ENCODE data around the gene MANEAL.
A peak's percentile ranks its signal among the peaks of the same experiment; 100 is the strongest.

Gene MANEAL

DNA sequence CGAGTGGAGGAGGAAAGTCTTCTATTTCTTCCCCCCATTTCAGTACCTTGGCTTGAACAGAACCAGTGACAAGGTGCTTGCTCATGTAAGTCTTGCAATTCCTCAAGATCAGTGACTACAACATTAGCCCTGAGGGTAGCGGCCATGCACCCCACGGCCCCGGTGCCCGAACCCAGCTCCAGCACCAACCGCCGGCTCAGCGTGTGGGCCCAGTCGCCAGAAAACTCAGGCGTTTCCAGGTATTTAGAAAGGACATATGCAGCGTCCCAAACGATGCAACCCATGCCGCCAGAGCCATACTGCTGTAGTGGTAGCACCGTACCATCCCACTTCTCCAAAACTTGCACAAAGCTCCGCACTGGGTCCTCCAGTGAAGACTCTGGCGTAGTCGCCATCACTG lies 11.2 kb upstream of the MANEAL start:
- no peak for DNase-seq

DNA sequence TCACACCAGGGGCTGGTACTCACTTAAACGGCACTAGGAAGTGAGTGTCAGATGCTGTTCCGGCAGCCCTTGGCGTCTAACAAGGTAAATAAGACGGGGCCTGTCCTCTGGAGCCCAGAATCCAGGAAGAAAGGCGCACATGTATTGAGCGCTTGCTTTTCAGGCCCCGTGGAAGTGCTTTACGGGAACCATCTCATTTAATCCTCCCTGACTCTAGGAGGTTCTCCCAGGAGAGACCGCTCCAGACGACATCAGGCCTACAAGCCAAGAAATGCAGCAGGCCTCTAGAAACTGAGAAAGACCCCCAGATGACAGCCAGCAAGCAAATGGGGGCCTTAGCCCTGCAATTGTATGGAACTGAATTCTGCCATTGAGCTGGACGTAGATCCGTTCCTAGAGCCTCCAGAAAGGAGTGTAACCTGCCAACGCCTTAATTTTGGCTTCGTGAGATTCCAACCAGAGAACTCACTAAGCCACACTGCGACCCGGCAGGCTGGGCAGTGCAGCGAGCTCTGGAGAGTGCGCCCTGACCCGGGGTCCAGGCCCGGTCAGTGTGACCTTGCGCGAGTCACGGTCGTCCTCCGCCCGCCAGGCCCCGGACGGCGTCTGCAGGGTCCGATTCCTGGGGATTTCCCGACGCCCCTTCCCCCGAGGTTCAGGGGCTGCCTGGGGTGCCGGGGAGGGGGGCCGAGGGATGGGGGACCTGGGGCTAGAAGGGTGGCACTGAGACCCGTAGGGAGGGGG lies 532 bp upstream of the MANEAL start:
- no peak for DNase-seq

DNA sequence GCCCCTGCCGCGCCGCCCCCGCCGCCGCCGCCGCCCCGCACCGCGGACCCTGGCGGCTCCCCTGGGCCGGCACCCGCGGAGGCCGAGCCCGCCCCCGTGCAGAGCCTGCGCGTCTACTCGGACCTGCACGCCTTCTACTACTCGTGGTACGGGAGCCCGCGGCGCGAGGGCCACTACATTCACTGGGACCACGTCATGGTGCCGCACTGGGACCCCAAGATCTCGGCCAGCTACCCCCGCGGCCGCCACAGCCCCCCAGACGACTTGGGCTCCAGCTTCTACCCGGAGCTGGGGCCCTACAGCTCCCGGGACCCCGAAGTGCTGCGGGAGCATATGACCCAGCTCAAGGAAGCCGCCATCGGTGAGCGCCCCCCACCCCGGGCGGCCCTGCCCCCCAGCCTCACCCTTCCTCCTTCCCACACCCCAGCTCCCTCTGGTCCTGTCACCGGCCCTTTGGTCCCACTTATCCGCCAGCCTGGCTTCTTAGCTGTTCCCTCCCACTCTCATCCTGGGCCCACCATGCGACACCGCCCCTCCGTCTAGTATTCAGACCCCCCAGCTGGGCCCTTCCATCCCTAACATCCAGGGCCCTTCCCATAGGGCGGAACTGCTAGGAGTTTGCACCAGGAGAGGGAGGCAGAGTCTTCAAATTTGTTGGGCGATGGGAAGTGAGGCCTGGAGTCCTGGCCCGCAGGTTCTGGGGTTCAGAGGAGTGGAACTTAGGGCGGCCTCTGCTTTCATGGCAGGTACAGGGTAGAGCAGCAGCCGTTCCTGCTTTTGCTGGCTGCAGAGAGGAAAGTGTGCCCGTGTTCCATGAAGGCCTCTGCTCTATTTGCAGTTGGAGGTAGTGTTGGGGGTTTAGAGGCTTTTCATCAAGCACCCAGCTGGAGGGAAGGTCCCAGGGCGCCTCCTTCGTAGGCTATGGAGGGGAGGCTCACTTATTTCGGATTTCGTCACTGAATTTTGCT lies 1.0 kb downstream of the MANEAL start:
- no peak for DNase-seq

DNA sequence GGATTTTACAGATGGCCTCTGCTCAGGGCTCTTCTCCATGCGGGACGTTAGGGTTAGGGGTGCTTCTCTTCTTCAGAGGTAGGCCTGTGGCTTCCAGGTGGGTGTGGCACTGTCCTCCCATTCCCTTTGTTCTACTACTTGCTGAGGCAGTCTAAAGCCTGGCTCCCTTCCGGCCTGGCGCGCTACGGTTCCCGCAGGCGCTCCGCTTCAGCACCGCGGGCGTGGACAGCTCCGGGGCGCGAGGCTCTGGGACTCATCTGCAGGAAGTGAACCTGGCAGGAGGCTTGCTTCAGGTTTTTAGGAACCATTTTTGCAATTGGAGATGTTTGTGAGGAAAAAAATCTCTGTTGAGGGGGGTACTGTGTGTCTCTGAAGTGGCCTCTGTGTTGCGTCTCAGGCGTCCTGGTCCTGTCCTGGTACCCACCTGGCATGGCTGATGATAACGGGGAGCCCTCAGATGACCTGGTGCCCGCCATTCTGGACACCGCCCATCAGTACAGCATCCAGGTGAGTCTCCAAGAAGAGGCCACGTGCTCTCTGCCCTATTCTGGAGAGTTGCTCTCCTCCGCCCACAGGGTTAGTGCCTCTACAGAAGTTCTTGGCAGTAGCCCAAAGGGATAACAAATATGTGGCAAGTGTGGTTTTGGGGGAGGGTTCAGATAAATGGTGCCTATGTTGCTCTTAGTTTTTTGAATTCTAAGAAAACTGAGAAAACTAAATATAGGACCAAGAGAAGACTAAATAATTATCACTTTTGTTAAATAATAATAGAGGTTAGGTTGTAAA lies 1.9 kb downstream of the MANEAL start:
- DNase-seq, result peak; percentile 48

DNA sequence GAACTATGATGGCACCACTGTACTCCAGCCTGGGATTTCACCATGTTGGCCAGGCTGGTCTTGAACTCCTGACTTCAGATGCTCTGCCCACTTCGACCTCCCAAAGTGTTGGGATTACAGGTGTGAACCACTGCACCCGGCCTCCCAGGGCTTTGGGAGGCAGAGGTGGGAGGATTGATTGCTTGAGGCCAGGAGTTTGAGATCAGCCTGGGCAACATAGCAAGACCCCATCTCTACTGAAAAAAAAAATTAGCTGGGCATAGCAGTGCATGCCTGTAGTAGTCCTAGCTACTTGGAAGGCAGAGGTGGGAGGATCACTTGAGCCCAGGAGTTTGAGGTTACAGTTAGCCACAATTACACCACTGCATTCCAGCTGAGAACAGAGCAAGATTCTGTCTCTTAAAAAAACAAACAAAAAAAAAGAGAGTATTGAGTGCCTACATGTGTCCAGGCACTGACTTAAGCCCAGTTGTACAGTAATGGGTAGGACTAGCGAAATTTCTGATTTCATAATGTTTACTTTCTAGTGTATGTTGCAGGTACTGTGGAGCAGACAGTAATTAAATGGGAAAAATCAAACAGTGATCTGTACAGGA lies 4.2 kb downstream of the MANEAL start:
- DNase-seq, result no peak

DNA sequence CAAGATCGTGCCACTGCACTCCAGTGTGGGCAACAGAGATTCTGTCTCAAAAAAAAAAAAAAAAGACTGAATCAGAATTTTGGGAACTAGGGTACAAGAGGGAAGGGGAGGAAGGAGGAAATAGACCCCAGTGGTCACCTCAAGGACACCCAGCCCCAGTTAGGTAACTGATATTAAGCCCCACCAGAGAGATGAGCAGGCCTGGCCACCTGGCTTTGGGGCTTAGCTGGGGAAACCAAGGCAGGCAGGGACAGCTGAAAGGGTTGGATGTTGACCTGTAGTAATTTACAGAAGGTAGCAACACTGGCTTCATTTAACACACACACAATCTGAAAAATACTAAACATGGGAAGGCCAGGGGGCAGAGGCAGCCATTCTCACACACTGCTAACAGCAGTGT lies 8.8 kb downstream of the MANEAL start:
- DNase-seq, result no peak

DNA sequence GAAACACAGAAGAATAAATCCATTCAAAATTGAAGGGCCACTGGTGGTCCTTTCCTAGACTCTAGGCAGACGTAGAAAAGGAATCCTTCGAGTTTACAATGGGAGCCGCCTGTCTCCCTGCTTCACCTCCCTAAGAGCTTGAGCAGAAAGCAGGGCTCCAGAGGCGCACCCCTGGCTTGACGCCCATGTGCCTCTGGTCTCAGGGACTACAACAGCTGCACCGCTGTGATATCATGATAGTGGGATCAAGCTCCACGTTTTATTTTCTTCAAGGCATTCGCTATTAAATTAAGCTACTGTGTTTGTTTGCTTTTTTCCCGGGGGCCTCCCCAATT lies 13.5 kb downstream of the MANEAL start:
- no peak for DNase-seq

DNA sequence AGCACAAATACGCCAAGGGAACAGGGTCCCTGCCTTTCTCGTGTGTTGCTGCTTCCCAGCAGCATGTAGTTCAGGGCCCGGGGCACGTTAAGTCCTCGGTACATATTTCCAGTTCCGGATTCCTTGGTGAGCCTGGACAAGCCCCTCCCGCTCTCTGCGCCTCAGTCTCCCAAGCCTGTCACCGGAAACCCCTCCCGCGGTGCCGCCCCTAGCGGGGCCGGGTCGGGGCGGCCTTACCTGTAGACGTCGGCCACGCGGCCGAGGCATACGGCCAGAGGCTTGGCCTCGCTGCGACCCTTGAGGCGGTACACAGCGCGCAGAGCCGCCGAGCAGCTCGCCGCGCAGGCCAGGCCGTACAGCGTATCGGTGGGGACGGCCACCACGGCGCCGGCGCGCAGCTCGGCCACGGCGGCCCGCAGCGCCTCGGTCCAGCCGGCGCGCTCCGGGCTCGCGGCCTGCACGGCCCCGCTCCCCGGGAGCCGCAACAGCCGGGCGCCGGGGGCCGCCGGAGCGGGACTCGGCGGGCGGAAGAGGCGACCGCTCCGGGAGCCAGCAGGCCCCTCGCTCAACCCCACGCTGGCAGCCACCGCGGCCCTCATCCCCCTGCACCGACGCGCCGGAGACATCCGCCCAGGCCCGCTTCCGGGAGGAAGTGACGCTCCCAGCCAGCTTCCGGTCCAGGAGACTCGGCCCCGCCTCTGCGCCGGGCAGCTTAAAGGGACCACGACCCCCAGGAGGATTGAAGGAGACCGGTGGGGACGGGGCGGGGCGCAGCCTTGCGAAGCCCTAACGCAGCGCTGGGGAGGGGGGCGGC lies 14.1 kb downstream of the MANEAL start, which contains the start of the genes C1orf122 and YRDC:
Gene C1orf122 (plus strand): TSS at position 236 of the 814 bp plus-strand sequence. CDS start 615 bp downstream, outside the sequence.
Gene YRDC (minus strand): TSS at position 654 of the 814 bp plus-strand sequence. CDS start 28 bp downstream, at position 626.
- DNase-seq, result peak; percentile 95

DNA sequence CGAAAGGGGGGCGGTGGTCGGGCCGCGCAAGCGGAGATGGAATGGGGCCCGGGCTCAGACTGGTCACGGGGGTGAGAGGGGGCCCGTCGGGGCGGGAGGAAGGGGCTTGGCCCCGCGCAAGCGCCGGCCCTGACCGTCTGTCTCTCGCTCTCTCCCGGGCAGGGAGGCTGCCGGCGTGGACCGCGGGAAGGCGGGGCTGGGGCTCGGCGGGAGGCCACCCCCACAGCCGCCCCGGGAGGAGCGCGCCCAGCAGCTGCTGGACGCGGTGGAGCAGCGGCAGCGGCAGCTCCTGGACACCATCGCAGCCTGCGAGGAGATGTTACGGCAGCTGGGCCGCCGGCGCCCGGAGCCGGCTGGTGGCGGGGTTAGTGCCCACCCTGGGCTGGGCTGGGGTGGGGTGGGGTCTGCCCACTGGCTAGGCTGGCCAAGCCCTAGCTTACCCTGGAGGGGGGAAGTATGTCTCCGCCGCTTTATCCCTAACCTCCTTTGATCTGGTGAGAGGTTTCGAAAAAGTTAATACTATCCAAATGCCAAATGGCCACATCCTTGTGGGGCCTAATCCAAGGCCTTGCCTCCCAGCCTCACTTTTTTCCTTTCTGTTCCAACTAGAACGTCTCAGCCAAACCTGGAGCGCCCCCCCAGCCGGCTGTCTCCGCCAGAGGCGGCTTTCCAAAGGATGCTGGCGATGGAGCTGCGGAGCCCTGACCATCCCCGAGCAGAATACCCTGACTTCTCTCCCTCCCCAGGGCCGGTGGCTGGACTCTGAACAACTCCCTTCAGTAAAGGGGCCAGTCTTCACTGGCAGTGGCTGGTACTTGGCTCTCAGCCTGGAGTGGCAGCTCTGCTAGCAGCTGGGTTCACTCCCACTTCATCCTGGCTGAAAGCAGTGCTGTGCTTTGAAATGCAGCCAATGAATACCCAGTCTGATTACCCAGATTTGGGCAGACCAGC lies 15.0 kb downstream of the MANEAL start:
- no peak for DNase-seq

DNA sequence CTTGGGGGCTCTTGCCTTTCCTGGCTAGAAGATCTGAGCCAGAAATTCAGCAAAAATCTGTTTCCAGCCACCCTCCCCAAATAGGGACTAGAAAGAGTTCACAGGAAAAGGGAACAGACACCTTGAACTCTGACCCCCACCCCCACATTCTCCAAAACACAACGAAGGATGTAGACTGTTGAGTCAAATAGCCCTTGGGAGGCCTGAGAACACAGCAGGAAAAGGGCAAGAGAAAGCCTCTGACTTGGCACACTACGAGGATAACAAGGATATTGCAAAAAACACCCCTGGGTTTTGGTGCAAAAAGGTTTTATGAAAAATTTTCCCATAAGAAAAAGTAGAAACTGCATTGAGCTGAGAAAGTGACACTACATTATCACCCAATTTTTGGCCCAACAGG lies 16.3 kb downstream of the MANEAL start:
- DNase-seq, result no peak

DNA sequence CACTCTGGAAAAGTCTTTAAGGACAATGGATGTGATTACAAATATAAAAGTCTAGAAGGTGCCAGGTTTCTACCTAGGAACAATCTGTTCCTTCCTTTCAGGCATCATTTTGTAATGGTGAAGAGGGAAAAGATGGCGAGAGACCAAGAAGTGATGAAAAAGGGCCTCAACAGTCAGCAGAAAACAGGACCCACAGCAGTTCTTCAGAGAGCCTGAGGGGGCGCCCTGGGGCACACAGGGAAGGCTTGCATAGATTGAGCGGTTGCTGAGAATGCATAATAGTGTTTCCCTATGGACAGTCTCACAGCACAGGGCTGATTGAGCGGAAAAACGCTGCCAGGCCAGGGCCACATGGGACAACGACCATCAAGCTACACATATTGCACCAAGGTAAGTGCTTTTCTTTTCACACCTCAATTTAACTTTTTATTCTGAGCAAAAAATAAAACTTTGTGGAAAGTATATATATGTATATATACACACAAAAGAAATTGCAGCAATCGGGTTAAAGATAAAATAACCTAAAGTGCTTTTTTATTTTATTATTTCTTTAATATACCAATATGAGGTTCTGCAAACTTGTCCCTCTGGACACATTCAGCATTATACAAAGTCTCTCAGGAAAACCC lies 17.5 kb downstream of the MANEAL start:
- peak; percentile 67 for DNase-seq

DNA sequence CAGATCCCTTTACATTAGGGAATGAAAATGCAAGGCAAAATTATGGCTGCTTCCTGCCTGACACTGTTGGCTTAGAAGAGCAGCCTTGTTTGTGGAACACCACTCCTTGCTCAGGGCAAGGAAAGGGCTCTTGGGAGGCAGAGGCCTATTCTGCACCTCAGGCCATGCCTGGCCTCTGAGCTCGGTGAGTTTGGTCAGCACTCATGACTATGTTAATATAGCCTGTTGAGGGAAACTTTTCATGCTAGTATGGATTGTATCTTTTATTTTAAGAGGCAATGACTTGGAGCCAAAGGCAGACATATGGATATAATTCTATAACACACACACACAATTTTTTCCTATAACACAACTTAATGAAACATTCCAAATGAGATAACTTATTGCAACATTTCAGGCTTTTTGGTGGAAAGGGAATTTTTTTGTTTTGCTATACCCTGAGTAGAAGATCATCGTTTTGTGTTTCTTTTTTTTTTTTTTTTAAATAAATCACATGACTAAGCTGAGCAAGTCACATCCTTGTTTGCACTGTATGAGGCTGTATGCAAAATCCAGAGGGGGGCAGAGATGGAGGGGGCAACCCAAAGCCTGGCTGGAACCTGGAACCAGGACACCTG lies 20.0 kb downstream of the MANEAL start:
- no peak for DNase-seq

DNA sequence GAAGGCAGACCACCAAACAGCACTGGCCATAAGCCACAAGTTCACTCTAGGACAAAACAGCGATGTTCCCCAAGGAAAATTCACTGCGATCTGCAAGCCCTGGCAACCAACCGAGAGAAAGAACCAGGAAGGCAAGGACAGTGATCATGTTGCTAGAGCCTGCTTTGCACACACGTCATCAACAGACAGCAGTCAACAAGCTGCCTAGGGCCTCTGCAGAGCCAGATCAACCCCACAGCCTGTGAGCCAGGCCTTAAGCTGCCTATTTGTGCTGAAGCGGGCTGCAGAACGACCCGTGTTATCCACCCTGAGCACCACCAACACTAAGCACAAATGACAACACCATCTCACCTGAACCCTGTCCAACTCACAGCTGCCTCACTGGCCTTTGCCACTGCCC lies 20.6 kb downstream of the MANEAL start:
- no peak for DNase-seq

DNA sequence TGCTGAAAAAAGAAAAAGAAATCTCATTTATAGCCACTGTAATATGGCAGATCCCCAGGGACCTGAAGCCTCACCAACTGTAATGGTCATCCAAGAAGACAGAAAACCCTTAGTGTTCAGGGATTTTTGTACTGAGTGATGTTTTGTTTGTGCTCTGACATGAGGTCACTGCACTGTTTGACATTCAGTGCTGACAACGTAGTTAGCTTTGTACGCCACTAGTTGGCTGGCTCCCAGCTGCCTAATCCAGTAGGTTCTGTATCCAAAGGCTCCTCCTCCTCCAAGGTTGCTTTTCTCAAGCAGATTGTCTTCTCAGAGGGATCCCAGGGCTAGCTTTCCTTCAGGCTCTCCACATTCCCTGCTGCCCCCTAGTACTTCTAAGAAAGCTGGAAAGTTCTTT lies 23.8 kb downstream of the MANEAL start:
- DNase-seq, result no peak

DNA sequence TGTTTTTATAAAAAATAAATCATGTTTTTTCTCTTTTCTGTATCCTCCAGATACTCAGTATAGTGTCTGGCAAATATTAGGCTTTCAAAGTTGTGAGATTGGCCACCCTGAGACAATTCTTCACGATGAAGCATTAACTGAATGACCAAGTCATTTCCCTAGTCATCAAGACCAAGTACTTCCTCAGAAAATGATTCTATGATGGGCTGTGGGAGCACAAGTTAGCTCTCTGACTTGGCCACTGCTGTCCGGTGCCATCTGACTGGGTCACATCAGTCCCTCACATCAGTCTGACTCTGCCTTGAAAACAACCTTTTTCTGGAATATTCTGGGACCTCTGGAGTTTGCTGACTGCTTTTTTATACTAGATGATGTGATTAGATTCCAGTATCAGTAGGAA lies 27.8 kb downstream of the MANEAL start:
- no peak for DNase-seq

DNA sequence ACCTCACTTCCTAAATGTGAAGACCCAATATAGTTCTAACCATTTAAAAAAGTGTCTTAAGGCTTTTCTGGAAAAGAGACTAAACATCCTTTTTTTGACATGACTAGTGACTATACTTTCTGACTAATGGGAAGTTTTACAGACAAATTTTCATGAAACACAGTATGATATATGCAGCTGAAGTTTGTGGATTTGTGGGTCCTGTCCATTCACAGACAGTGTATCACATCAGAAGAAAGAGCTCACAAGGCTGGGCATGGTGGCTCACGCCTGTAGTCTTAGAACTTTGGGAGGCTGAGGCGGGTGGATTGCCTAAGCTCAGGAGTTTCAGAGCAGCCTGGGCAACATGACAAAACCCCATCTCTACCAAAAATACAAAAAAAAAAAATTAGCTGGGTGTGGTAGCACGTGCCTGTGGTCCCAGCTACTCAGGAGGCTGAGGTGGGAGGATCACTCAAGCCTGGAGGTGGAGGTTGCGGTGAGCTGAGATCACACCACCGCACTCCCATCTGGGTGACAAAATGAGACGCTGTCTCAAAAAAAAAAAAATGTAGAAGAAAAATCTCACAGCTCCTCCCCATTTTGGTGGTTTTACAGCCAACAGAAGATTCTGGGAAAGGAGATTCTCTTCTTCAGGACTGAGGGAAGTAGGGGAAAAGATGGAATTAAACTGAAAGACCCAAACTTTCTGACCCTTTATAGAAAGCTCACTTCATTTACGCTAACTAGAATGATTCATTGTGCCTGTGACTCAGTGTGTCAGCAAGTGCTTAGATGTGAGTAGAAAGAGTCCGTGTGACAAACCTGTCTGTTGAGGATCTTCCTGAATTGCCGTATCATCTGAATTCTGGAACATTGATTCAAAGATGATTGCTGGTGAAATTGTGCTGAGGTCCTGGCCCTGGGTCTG lies 29.5 kb downstream of the MANEAL start:
- no peak for DNase-seq

DNA sequence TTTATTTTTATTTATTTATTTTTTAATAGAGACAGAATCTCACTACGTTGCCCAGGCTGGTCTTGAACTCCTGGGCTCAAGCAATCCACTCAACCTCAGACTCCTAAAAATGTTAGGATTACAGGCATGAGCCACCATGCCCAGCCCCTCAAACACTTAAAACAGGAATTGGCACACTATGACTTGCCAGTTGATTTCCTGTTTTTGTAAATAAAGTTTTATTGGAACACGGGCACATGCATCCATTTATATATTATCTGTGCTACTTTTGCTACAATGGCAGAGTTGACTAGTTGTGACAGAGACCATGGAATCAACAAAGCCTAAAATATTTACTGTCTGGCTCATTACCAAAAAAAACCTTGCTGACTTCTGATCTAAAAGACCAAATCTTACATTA lies 30.4 kb downstream of the MANEAL start:
- no peak for DNase-seq

DNA sequence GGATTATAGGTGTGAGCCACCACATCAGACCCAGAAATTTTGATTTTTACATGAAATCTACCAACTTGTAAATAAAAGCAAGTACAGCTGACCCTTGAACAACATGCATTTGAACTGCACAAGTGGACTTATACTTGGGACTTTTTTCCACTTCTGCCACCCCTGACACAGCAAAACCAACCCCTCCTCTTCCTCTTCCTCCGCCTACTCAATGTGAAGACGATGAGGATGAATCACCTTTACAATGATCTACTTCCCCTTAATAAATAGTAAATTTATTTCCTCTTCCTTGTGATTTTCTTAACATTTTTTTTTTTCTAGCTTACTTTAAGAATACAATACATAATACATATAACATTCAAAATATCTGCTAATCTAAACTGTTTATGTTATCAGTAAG lies 31.9 kb downstream of the MANEAL start:
- DNase-seq, result no peak

Data from stimulated activated CD4-positive, alpha-beta T cell treated with anti-CD3 and anti-CD28 coated beads, Interleukin-4, amount 100 ng/mL, for 1 hour (primary cell).